ENCODE data around the gene GRID2IP. TPM values are rescaled to one million over a fixed set of nuclear protein-coding genes. Genes with fewer than 3 reads are reported as not detected.

Gene GRID2IP
- polyA plus RNA-seq, 1 donor (not counting 4 experiments of a cell fraction or from before 2014, with no cell fraction given): 0.04 TPM

DNA sequence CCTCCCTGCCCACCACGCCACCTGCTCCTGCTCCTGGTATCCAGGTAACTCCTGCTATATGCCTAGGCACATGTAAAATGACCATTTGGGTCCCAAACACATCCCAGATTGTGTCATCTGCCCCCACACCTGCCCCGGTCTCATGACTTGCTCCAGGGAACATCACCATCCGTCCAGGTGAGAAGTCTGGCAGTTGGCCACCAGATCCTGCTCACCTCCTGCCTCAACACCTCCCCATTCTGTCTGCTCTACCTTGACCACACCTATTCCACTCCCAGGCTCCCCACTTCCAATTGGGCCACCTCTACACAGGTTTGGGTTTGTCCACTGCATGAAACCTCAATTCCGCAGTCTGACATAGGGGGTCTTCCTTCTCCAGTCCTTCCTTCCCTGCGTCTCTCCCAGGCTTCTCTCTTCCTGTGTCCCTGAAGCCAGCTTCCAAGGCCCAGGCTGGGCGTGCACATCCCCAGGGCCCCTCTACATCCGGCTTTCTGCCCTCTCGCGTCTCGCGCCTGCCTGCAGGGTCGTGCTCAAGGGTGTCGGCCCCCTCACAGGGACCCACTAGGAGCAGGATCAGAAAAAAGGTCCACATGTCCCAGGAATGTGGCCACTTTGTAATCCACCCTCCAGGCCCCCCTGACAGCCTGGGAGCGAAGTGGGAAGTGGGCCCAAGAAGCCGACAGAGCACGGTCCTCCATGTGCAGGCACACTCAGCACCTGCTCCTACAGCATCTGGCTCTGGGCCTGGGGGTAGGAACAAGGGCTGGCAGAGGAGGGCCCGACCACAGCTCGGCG, 54.2 kb downstream of the GRID2IP start:
- Histone ChIP-seq H3K27ac (ENCODE audit: control insufficient read depth, insufficient read depth, low read length) (no peak overlapping the region), H3K4me1 (ENCODE audit: control insufficient read depth, extremely low read depth, insufficient read depth, low read length) (peaks cover 4% of the 10 kb centered on the region), H3K9me3 (ENCODE audit: control insufficient read depth, low read depth, low read length) (no peaks in the 10 kb centered on the region), H3K27me3 (ENCODE audit: control insufficient read depth, extremely low read depth, insufficient read depth, low read length) (no peaks in the 10 kb centered on the region), H3K9me1 (ENCODE audit: control insufficient read depth, extremely low read depth, insufficient read depth, low read length) (no peaks in the 10 kb centered on the region), H3K9ac (ENCODE audit: control insufficient read depth, extremely low read depth, insufficient read depth, low read length) (no peak overlapping the region), H4K20me1 (ENCODE audit: control insufficient read depth, extremely low read depth, insufficient read depth, low read length) (no peaks in the 10 kb centered on the region), H3K36me3 (ENCODE audit: control insufficient read depth in 2 of 2, extremely low read depth in 1 of 2, insufficient read depth in 2 of 2, low read length in 2 of 2) (no peaks in the 10 kb centered on the region), H2AFZ (ENCODE audit: control insufficient read depth, low read length) (no peak overlapping the region), H3K4me3 (ENCODE audit: control insufficient read depth in 2 of 3, extremely low read depth in 1 of 3, insufficient read depth in 2 of 3, low read depth in 1 of 3, low read length in 3 of 3) (no peak overlapping the region), H3K79me2 (ENCODE audit: control insufficient read depth, insufficient read depth, low read length) (no peaks in the 10 kb centered on the region), H3K4me2 (ENCODE audit: control insufficient read depth, extremely low read depth, insufficient read depth, low read depth, low read length) (no peak overlapping the region)
- dilution Hi-C loops (cut with MboI; ENCODE audit: extremely low pct_ligation_motif_present, low sequenced_read_pairs): no loop called here
- FAIRE-seq (no peak), DNase-seq (ENCODE audit: low read depth, low spot score) (no peak)
- no peak for TF ChIP-seq EZH2 (IDR thresholded peaks at IDR 0.05; ENCODE audit: low read length)
- no peak for TF ChIP-seq CTCF (optimal IDR thresholded peaks at IDR 0.05 in 1 of 3, IDR thresholded peaks at IDR 0.05 in 1 of 3, conservative IDR thresholded peaks at IDR 0.05 in 1 of 3; ENCODE audit: extremely low read depth in 1 of 3, insufficient read depth in 2 of 3, low read length in 3 of 3)

GRCh38 chr7:6495597-6496262, 55.5 kb downstream of the GRID2IP start:
- dilution Hi-C loops (cut with MboI; ENCODE audit: extremely low pct_ligation_motif_present, low sequenced_read_pairs): no loop called here
- H3K9me1 ChIP-seq (ENCODE audit: control insufficient read depth, extremely low read depth, insufficient read depth, low read length): no peaks in the 10 kb centered on the region
- FAIRE-seq: no peak

More at GRCh38 chr7:6495597-6496262, 55.5 kb downstream of the GRID2IP start:
- no peak overlapping the region for H3K9ac ChIP-seq (ENCODE audit: control insufficient read depth, extremely low read depth, insufficient read depth, low read length)
- peaks cover 4% of the 10 kb centered on the region for H3K4me1 ChIP-seq (ENCODE audit: control insufficient read depth, extremely low read depth, insufficient read depth, low read length)
- no peak overlapping the region for H3K27ac ChIP-seq (ENCODE audit: control insufficient read depth, insufficient read depth, low read length)
- no peak overlapping the region for H2AFZ ChIP-seq (ENCODE audit: control insufficient read depth, low read length)
- H3K36me3 ChIP-seq (ENCODE audit: control insufficient read depth in 2 of 2, extremely low read depth in 1 of 2, insufficient read depth in 2 of 2, low read length in 2 of 2): no peaks in the 10 kb centered on the region
- no peak for DNase-seq (ENCODE audit: low read depth, low spot score)
- TF ChIP-seq CTCF (optimal IDR thresholded peaks at IDR 0.05 in 1 of 3, IDR thresholded peaks at IDR 0.05 in 1 of 3, conservative IDR thresholded peaks at IDR 0.05 in 1 of 3; ENCODE audit: extremely low read depth in 1 of 3, insufficient read depth in 2 of 3, low read length in 3 of 3) (no peak), EZH2 (IDR thresholded peaks at IDR 0.05; ENCODE audit: low read length) (no peak)
- H3K9me3 ChIP-seq (ENCODE audit: control insufficient read depth, low read depth, low read length): no peaks in the 10 kb centered on the region
- H3K4me2 ChIP-seq (ENCODE audit: control insufficient read depth, extremely low read depth, insufficient read depth, low read depth, low read length): no peak overlapping the region
- no peaks in the 10 kb centered on the region for H3K27me3 ChIP-seq (ENCODE audit: control insufficient read depth, extremely low read depth, insufficient read depth, low read length)
- no peaks in the 10 kb centered on the region for H4K20me1 ChIP-seq (ENCODE audit: control insufficient read depth, extremely low read depth, insufficient read depth, low read length)
- no peak overlapping the region for H3K4me3 ChIP-seq (ENCODE audit: control insufficient read depth in 2 of 3, extremely low read depth in 1 of 3, insufficient read depth in 2 of 3, low read depth in 1 of 3, low read length in 3 of 3)
- no peaks in the 10 kb centered on the region for H3K79me2 ChIP-seq (ENCODE audit: control insufficient read depth, insufficient read depth, low read length)

Data from keratinocyte (primary cell).